ENCODE measurements around the gene RNF169.

GRCh38 chr11:74769055-74769707 is 20.5 kb downstream of the RNF169 start:
- TF ChIP-seq CTCF (IDR thresholded peaks at IDR 0.05) (no peak), POLR2A (IDR thresholded peaks at IDR 0.05) (no peak)
